ENCODE measurements around the gene CCDC51. TPM values are rescaled to one million over a fixed set of nuclear protein-coding genes. Genes with fewer than 3 reads are reported as not detected.

CCDC51 gene
- total and polyA plus RNA-seq, 5 donors from 2014 or later, result 4.6 to 13.7 (median 9.1) TPM

- DNase-seq (no peak), ATAC-seq (ENCODE audit: low read depth in 2 of 2) (no peak)
- H3K9me3 ChIP-seq (ENCODE audit: control insufficient read depth in 2 of 2, low read length in 2 of 2), result no peaks in the 10 kb centered on the region
- Mint-ChIP-seq H3K9me3 (no peaks in the 10 kb centered on the region), H3K27ac (no peak overlapping the region), H3K4me3 (no peak overlapping the region), H3K36me3 (no peaks in the 10 kb centered on the region), H3K27me3 (peaks cover 16% of the 10 kb centered on the region), H3K4me1 (peaks cover 0 to 4% (median 1%) of the 10 kb centered on the region in 4 donors)
- H3K27ac ChIP-seq (ENCODE audit: insufficient read depth, low read length, poor library complexity, severe bottlenecking), result no peak overlapping the region
- H3K27me3 ChIP-seq (ENCODE audit: control insufficient read depth, insufficient read depth, low read length), result peaks cover 2% of the 10 kb centered on the region
- H3K4me3 ChIP-seq (ENCODE audit: low read depth, low read length), result no peak overlapping the region
- H3K36me3 ChIP-seq (ENCODE audit: control insufficient read depth, insufficient read depth, low read length), result no peaks in the 10 kb centered on the region
- H3K4me1 ChIP-seq (ENCODE audit: control insufficient read depth, insufficient read depth, low read length, poor library complexity, severe bottlenecking), result no peaks in the 10 kb centered on the region
Observed at GRCh38 chr3:48423241-48423882, 16.6 kb downstream of the CCDC51 start.

GRCh38 chr3:48422681-48423080 lies 17.2 kb downstream of the CCDC51 start:
- Mint-ChIP-seq H3K27ac (no peak overlapping the region), H3K9me3 (no peaks in the 10 kb centered on the region), H3K27me3 (peaks cover 10% of the 10 kb centered on the region), H3K4me3 (no peak overlapping the region), H3K36me3 (no peaks in the 10 kb centered on the region), H3K4me1 (no peaks in the 10 kb centered on the region)
- no peak overlapping the region for H3K4me3 ChIP-seq (ENCODE audit: low read depth, low read length)
- H3K4me1 ChIP-seq (ENCODE audit: control insufficient read depth, insufficient read depth, low read length, poor library complexity, severe bottlenecking), result no peaks in the 10 kb centered on the region
- no peak for ATAC-seq (ENCODE audit: low read depth in 2 of 2)
- H3K9me3 ChIP-seq (ENCODE audit: control insufficient read depth in 2 of 2, low read length in 2 of 2), result no peaks in the 10 kb centered on the region
- H3K27me3 ChIP-seq (ENCODE audit: control insufficient read depth, insufficient read depth, low read length), result peaks cover under 1% of the 10 kb centered on the region
- no peak for DNase-seq
- no peak overlapping the region for H3K27ac ChIP-seq (ENCODE audit: insufficient read depth, low read length, poor library complexity, severe bottlenecking)
- H3K36me3 ChIP-seq (ENCODE audit: control insufficient read depth, insufficient read depth, low read length), result no peaks in the 10 kb centered on the region

GRCh38 chr3:48422272-48422671 lies 17.6 kb downstream of the CCDC51 start:
- ATAC-seq (ENCODE audit: low read depth in 2 of 2), result no peak

GRCh38 chr3:48420561-48420960 lies 19.4 kb downstream of the CCDC51 start:
- ATAC-seq (ENCODE audit: low read depth in 2 of 2) (no peak), DNase-seq (no peak)
- no peaks in the 10 kb centered on the region for H3K4me1 Mint-ChIP-seq
- Histone ChIP-seq H3K27ac (ENCODE audit: insufficient read depth, low read length, poor library complexity, severe bottlenecking) (no peak overlapping the region), H3K36me3 (ENCODE audit: control insufficient read depth, insufficient read depth, low read length) (no peaks in the 10 kb centered on the region), H3K27me3 (ENCODE audit: control insufficient read depth, insufficient read depth, low read length) (no peaks in the 10 kb centered on the region), H3K4me3 (ENCODE audit: low read depth, low read length) (no peak overlapping the region), H3K9me3 (ENCODE audit: control insufficient read depth in 2 of 2, low read length in 2 of 2) (no peaks in the 10 kb centered on the region), H3K4me1 (ENCODE audit: control insufficient read depth, insufficient read depth, low read length, poor library complexity, severe bottlenecking) (no peaks in the 10 kb centered on the region)
- H3K27me3 Mint-ChIP-seq, result no peaks in the 10 kb centered on the region
- H3K27ac Mint-ChIP-seq, result no peak overlapping the region
- H3K36me3 Mint-ChIP-seq, result no peaks in the 10 kb centered on the region
- no peak overlapping the region for H3K4me3 Mint-ChIP-seq
- no peaks in the 10 kb centered on the region for H3K9me3 Mint-ChIP-seq

More at GRCh38 chr3:48422272-48422671, 17.6 kb downstream of the CCDC51 start:
- H3K4me1 ChIP-seq (ENCODE audit: control insufficient read depth, insufficient read depth, low read length, poor library complexity, severe bottlenecking), result no peaks in the 10 kb centered on the region
- H3K4me3 ChIP-seq (ENCODE audit: low read depth, low read length), result no peak overlapping the region
- H3K4me3 Mint-ChIP-seq, result no peak overlapping the region
- H3K4me1 Mint-ChIP-seq, result no peaks in the 10 kb centered on the region
- no peak overlapping the region for H3K27ac Mint-ChIP-seq
- no peaks in the 10 kb centered on the region for H3K36me3 Mint-ChIP-seq
- H3K9me3 ChIP-seq (ENCODE audit: control insufficient read depth in 2 of 2, low read length in 2 of 2), result no peaks in the 10 kb centered on the region
- H3K27ac ChIP-seq (ENCODE audit: insufficient read depth, low read length, poor library complexity, severe bottlenecking), result no peak overlapping the region
- H3K27me3 Mint-ChIP-seq, result peaks cover 6% of the 10 kb centered on the region
- H3K9me3 Mint-ChIP-seq, result no peaks in the 10 kb centered on the region
- no peak for DNase-seq
- H3K36me3 ChIP-seq (ENCODE audit: control insufficient read depth, insufficient read depth, low read length), result no peaks in the 10 kb centered on the region
- H3K27me3 ChIP-seq (ENCODE audit: control insufficient read depth, insufficient read depth, low read length), result no peaks in the 10 kb centered on the region

GRCh38 chr3:48419597-48419996 lies 20.3 kb downstream of the CCDC51 start:
- DNase-seq (no peak), ATAC-seq (ENCODE audit: low read depth in 2 of 2) (no peak)
- Mint-ChIP-seq H3K9me3 (peaks cover 0 to 2% (median 0%) of the 10 kb centered on the region in 7 donors), H3K27me3 (no peaks in the 10 kb centered on the region), H3K4me3 (no peak overlapping the region), H3K4me1 (no peaks in the 10 kb centered on the region), H3K27ac (no peak overlapping the region), H3K36me3 (no peaks in the 10 kb centered on the region)
- no peaks in the 10 kb centered on the region for H3K4me1 ChIP-seq (ENCODE audit: control insufficient read depth, insufficient read depth, low read length, poor library complexity, severe bottlenecking)
- no peaks in the 10 kb centered on the region for H3K36me3 ChIP-seq (ENCODE audit: control insufficient read depth, insufficient read depth, low read length)
- H3K4me3 ChIP-seq (ENCODE audit: low read depth, low read length), result no peak overlapping the region
- no peaks in the 10 kb centered on the region for H3K9me3 ChIP-seq (ENCODE audit: control insufficient read depth in 2 of 2, low read length in 2 of 2)
- no peak overlapping the region for H3K27ac ChIP-seq (ENCODE audit: insufficient read depth, low read length, poor library complexity, severe bottlenecking)
- H3K27me3 ChIP-seq (ENCODE audit: control insufficient read depth, insufficient read depth, low read length), result no peaks in the 10 kb centered on the region

GRCh38 chr3:48419149-48419548 lies 20.8 kb downstream of the CCDC51 start:
- Mint-ChIP-seq H3K4me1 (no peaks in the 10 kb centered on the region), H3K27me3 (no peaks in the 10 kb centered on the region), H3K27ac (no peak overlapping the region), H3K36me3 (no peaks in the 10 kb centered on the region), H3K9me3 (peaks cover 0 to 2% (median 0%) of the 10 kb centered on the region in 7 donors), H3K4me3 (no peak overlapping the region)
- no peaks in the 10 kb centered on the region for H3K27me3 ChIP-seq (ENCODE audit: control insufficient read depth, insufficient read depth, low read length)
- H3K27ac ChIP-seq (ENCODE audit: insufficient read depth, low read length, poor library complexity, severe bottlenecking), result no peak overlapping the region
- H3K4me1 ChIP-seq (ENCODE audit: control insufficient read depth, insufficient read depth, low read length, poor library complexity, severe bottlenecking), result no peaks in the 10 kb centered on the region
- no peak for DNase-seq
- no peak for ATAC-seq (ENCODE audit: low read depth in 2 of 2)
- H3K36me3 ChIP-seq (ENCODE audit: control insufficient read depth, insufficient read depth, low read length), result no peaks in the 10 kb centered on the region
- H3K4me3 ChIP-seq (ENCODE audit: low read depth, low read length), result no peak overlapping the region
- H3K9me3 ChIP-seq (ENCODE audit: control insufficient read depth in 2 of 2, low read length in 2 of 2), result no peaks in the 10 kb centered on the region

- ATAC-seq (ENCODE audit: low read depth in 2 of 2) (no peak), DNase-seq (no peak)
- Mint-ChIP-seq H3K4me3 (no peak overlapping the region), H3K4me1 (no peaks in the 10 kb centered on the region), H3K36me3 (no peaks in the 10 kb centered on the region), H3K27me3 (no peaks in the 10 kb centered on the region), H3K9me3 (peaks cover 0 to 2% (median 0%) of the 10 kb centered on the region in 7 donors), H3K27ac (no peak overlapping the region)
- H3K36me3 ChIP-seq (ENCODE audit: control insufficient read depth, insufficient read depth, low read length), result no peaks in the 10 kb centered on the region
- no peak overlapping the region for H3K27ac ChIP-seq (ENCODE audit: insufficient read depth, low read length, poor library complexity, severe bottlenecking)
- no peaks in the 10 kb centered on the region for H3K27me3 ChIP-seq (ENCODE audit: control insufficient read depth, insufficient read depth, low read length)
- H3K4me3 ChIP-seq (ENCODE audit: low read depth, low read length), result no peak overlapping the region
- H3K4me1 ChIP-seq (ENCODE audit: control insufficient read depth, insufficient read depth, low read length, poor library complexity, severe bottlenecking), result no peaks in the 10 kb centered on the region
- no peaks in the 10 kb centered on the region for H3K9me3 ChIP-seq (ENCODE audit: control insufficient read depth in 2 of 2, low read length in 2 of 2)
Observed at GRCh38 chr3:48418651-48419050, 21.3 kb downstream of the CCDC51 start.

GRCh38 chr3:48418140-48418539 lies 21.8 kb downstream of the CCDC51 start:
- Mint-ChIP-seq H3K27me3 (no peaks in the 10 kb centered on the region), H3K27ac (no peak overlapping the region), H3K4me3 (no peak overlapping the region), H3K36me3 (no peaks in the 10 kb centered on the region), H3K9me3 (peaks cover 0 to 2% (median 0%) of the 10 kb centered on the region in 7 donors), H3K4me1 (no peaks in the 10 kb centered on the region)
- H3K9me3 ChIP-seq (ENCODE audit: control insufficient read depth in 2 of 2, low read length in 2 of 2), result no peaks in the 10 kb centered on the region
- H3K36me3 ChIP-seq (ENCODE audit: control insufficient read depth, insufficient read depth, low read length), result no peaks in the 10 kb centered on the region
- ATAC-seq (ENCODE audit: low read depth in 2 of 2) (no peak), DNase-seq (no peak)
- H3K27me3 ChIP-seq (ENCODE audit: control insufficient read depth, insufficient read depth, low read length), result no peaks in the 10 kb centered on the region
- no peak overlapping the region for H3K27ac ChIP-seq (ENCODE audit: insufficient read depth, low read length, poor library complexity, severe bottlenecking)
- H3K4me1 ChIP-seq (ENCODE audit: control insufficient read depth, insufficient read depth, low read length, poor library complexity, severe bottlenecking), result no peaks in the 10 kb centered on the region
- H3K4me3 ChIP-seq (ENCODE audit: low read depth, low read length), result no peak overlapping the region

Data from CD4-positive, CD25-positive, alpha-beta regulatory T cell (primary cell).